Activated naive CD8-positive, alpha-beta T cell treated with anti-CD3 and anti-CD28 coated beads, Interleukin-2, amount 50 U/mL, for 24 hours (primary cell): ENCODE measurements around the gene SLC22A1.
"Not testable (repeated sequence)": the region's sequence is repeated elsewhere in the genome, so short reads cannot be mapped to it uniquely, and the experiment has no call there.

Source experiments
- ATAC-seq: fragments of 150-1000 bp; cut with Tn5 transposase; one replicate; pipeline ENCODE4 v1.10.0; 2021
- DNase-seq: peaks from one replicate; pipeline ENCODE4 v3.0.0; 2021
- H3K27ac Mint-ChIP-seq: one replicate; pipeline ENCODE4 v1.8.0; 2021; ENCODE audit warnings: mild to moderate bottlenecking, mixed read lengths
- H3K27me3 Mint-ChIP-seq: one replicate; pipeline ENCODE4 v1.8.0; 2021; ENCODE audit warnings: mixed read lengths
- H3K36me3 Mint-ChIP-seq: one replicate; pipeline ENCODE4 v1.8.0; 2021; ENCODE audit warnings: low read depth, mixed read lengths
- H3K4me1 Mint-ChIP-seq: one replicate; pipeline ENCODE4 v1.8.0; 2021; ENCODE audit warnings: mixed read lengths
- H3K4me3 Mint-ChIP-seq: one replicate; pipeline ENCODE4 v1.8.0; 2021; ENCODE audit warnings: mild to moderate bottlenecking, moderate library complexity, mixed read lengths
- H3K9me3 Mint-ChIP-seq: one replicate; pipeline ENCODE4 v1.8.0; 2021; ENCODE audit warnings: mixed read lengths

SLC22A1 gene

GRCh38 chr6:160124007-160124406 is 2.4 kb downstream of the SLC22A1 start:
- Mint-ChIP-seq H3K4me1 (no peaks in the 10 kb centered on the region), H3K36me3 (peaks cover 2% of the 10 kb centered on the region), H3K9me3 (no peaks in the 10 kb centered on the region), H3K27me3 (no peaks in the 10 kb centered on the region), H3K27ac (no peak overlapping the region), H3K4me3 (no peak overlapping the region)
- ATAC-seq (no peak), DNase-seq (no peak)

GRCh38 chr6:160124605-160125004 is 3.0 kb downstream of the SLC22A1 start:
- Mint-ChIP-seq H3K9me3 (no peaks in the 10 kb centered on the region), H3K4me1 (peaks cover 6% of the 10 kb centered on the region), H3K27ac (no peak overlapping the region), H3K36me3 (peaks cover 2% of the 10 kb centered on the region), H3K4me3 (no peak overlapping the region), H3K27me3 (no peaks in the 10 kb centered on the region)
- no peak for ATAC-seq
- DNase-seq = no peak

- not testable (repeated sequence) for DNase-seq, H3K36me3 Mint-ChIP-seq, H3K4me3 Mint-ChIP-seq, H3K27me3 Mint-ChIP-seq, H3K9me3 Mint-ChIP-seq, ATAC-seq, H3K27ac Mint-ChIP-seq, H3K4me1 Mint-ChIP-seq
Observed at GRCh38 chr6:160125105-160125504, 3.5 kb downstream of the SLC22A1 start.

GRCh38 chr6:160127270-160128124 is 5.9 kb downstream of the SLC22A1 start:
- ATAC-seq (no peak), DNase-seq (no peak)
- no peak overlapping the region for H3K4me3 Mint-ChIP-seq
- H3K4me1 Mint-ChIP-seq = peaks cover 6% of the 10 kb centered on the region
- H3K27ac Mint-ChIP-seq = no peak overlapping the region
- H3K9me3 Mint-ChIP-seq = no peaks in the 10 kb centered on the region
- no peaks in the 10 kb centered on the region for H3K27me3 Mint-ChIP-seq
- peaks cover 2% of the 10 kb centered on the region for H3K36me3 Mint-ChIP-seq

- DNase-seq = no peak
- no peak for ATAC-seq
- no peaks in the 10 kb centered on the region for H3K9me3 Mint-ChIP-seq
- peaks cover 6% of the 10 kb centered on the region for H3K4me1 Mint-ChIP-seq
- H3K4me3 Mint-ChIP-seq = no peak overlapping the region
- no peaks in the 10 kb centered on the region for H3K27me3 Mint-ChIP-seq
- no peak overlapping the region for H3K27ac Mint-ChIP-seq
- peaks cover 1% of the 10 kb centered on the region for H3K36me3 Mint-ChIP-seq
Observed at GRCh38 chr6:160128125-160128683, 6.6 kb downstream of the SLC22A1 start.

- H3K36me3 Mint-ChIP-seq = no peaks in the 10 kb centered on the region
- no peaks in the 10 kb centered on the region for H3K9me3 Mint-ChIP-seq
- H3K27ac Mint-ChIP-seq = no peak overlapping the region
- DNase-seq (no peak), ATAC-seq (no peak)
- H3K27me3 Mint-ChIP-seq = no peaks in the 10 kb centered on the region
- no peak overlapping the region for H3K4me3 Mint-ChIP-seq
- peaks cover 6% of the 10 kb centered on the region for H3K4me1 Mint-ChIP-seq
Observed at GRCh38 chr6:160128879-160129516, 7.4 kb downstream of the SLC22A1 start.

- no peak overlapping the region for H3K27ac Mint-ChIP-seq
- no peak overlapping the region for H3K4me3 Mint-ChIP-seq
- no peaks in the 10 kb centered on the region for H3K27me3 Mint-ChIP-seq
- no peaks in the 10 kb centered on the region for H3K9me3 Mint-ChIP-seq
- DNase-seq (no peak), ATAC-seq (no peak)
- H3K36me3 Mint-ChIP-seq = no peaks in the 10 kb centered on the region
- H3K4me1 Mint-ChIP-seq = peaks cover 6% of the 10 kb centered on the region
Observed at GRCh38 chr6:160129881-160130615, 8.4 kb downstream of the SLC22A1 start.

- H3K4me1 Mint-ChIP-seq = peaks cover 6% of the 10 kb centered on the region
- DNase-seq = no peak
- H3K36me3 Mint-ChIP-seq = no peaks in the 10 kb centered on the region
- ATAC-seq = no peak
- H3K27ac Mint-ChIP-seq = no peak overlapping the region
- no peak overlapping the region for H3K4me3 Mint-ChIP-seq
- H3K27me3 Mint-ChIP-seq = no peaks in the 10 kb centered on the region
- no peaks in the 10 kb centered on the region for H3K9me3 Mint-ChIP-seq
Observed at GRCh38 chr6:160130729-160131484, 9.3 kb downstream of the SLC22A1 start.

- H3K36me3 Mint-ChIP-seq = no peaks in the 10 kb centered on the region
- no peak for DNase-seq
- H3K9me3 Mint-ChIP-seq = no peaks in the 10 kb centered on the region
- no peak overlapping the region for H3K4me3 Mint-ChIP-seq
- ATAC-seq = no peak
- H3K27ac Mint-ChIP-seq = no peak overlapping the region
- peaks cover 6% of the 10 kb centered on the region for H3K4me1 Mint-ChIP-seq
- no peaks in the 10 kb centered on the region for H3K27me3 Mint-ChIP-seq
Observed at GRCh38 chr6:160131636-160132296, 10.2 kb downstream of the SLC22A1 start.

- no peaks in the 10 kb centered on the region for H3K36me3 Mint-ChIP-seq
- no peak for ATAC-seq
- H3K4me1 Mint-ChIP-seq = peaks cover 6% of the 10 kb centered on the region
- no peaks in the 10 kb centered on the region for H3K9me3 Mint-ChIP-seq
- H3K27me3 Mint-ChIP-seq = no peaks in the 10 kb centered on the region
- H3K4me3 Mint-ChIP-seq = no peak overlapping the region
- DNase-seq = no peak
- no peak overlapping the region for H3K27ac Mint-ChIP-seq
Observed at GRCh38 chr6:160132297-160132637, 10.7 kb downstream of the SLC22A1 start.

- Mint-ChIP-seq H3K27me3 (no peaks in the 10 kb centered on the region), H3K4me3 (no peak overlapping the region), H3K36me3 (no peaks in the 10 kb centered on the region), H3K9me3 (no peaks in the 10 kb centered on the region), H3K27ac (no peak overlapping the region), H3K4me1 (peaks cover 6% of the 10 kb centered on the region)
- DNase-seq (no peak), ATAC-seq (no peak)
Observed at GRCh38 chr6:160132776-160133338, 11.2 kb downstream of the SLC22A1 start.

- Mint-ChIP-seq H3K9me3 (no peaks in the 10 kb centered on the region), H3K27me3 (no peaks in the 10 kb centered on the region), H3K36me3 (no peaks in the 10 kb centered on the region), H3K4me1 (peaks cover 13% of the 10 kb centered on the region), H3K4me3 (no peak overlapping the region), H3K27ac (no peak overlapping the region)
- ATAC-seq (no peak), DNase-seq (no peak)
Observed at GRCh38 chr6:160133441-160134336, 12.1 kb downstream of the SLC22A1 start.

- H3K4me1 Mint-ChIP-seq = peaks cover 15% of the 10 kb centered on the region
- ATAC-seq, H3K36me3 Mint-ChIP-seq, H3K4me3 Mint-ChIP-seq, H3K27ac Mint-ChIP-seq, H3K27me3 Mint-ChIP-seq, H3K9me3 Mint-ChIP-seq: not testable (repeated sequence)
- DNase-seq = peak; percentile 13
Observed at GRCh38 chr6:160134337-160134751, 12.7 kb downstream of the SLC22A1 start.
